GM19099 (cell line): ENCODE measurements around the gene KMT2C.

ENCODE experiments used
- POLR2A ChIP-seq: IDR thresholded peaks from 3 replicates; pipeline ENCODE4 v1.6.1; 2011; ENCODE audit warnings: low read depth; ENCODE audit not compliant: insufficient read length; ENCODE audit errors: extremely low read depth

Gene KMT2C

GRCh38 chr7:152158801-152159587 lies 276.8 kb downstream of the KMT2C start:
- no peak for TF ChIP-seq POLR2A

GRCh38 chr7:152152267-152152666 lies 283.5 kb downstream of the KMT2C start:
- no peak for TF ChIP-seq POLR2A

- TF ChIP-seq POLR2A, result no peak
These were observed 286.4 kb downstream of the KMT2C start for GRCh38 chr7:152149363-152149762.

- no peak for TF ChIP-seq POLR2A
These were observed 287.1 kb downstream of the KMT2C start for GRCh38 chr7:152148706-152149105.

GRCh38 chr7:152145853-152146466 lies 289.8 kb downstream of the KMT2C start:
- no peak for TF ChIP-seq POLR2A

GRCh38 chr7:152144557-152145245 lies 291.1 kb downstream of the KMT2C start:
- TF ChIP-seq POLR2A, result no peak

GRCh38 chr7:152142976-152143595 lies 292.7 kb downstream of the KMT2C start:
- no peak for TF ChIP-seq POLR2A

- TF ChIP-seq POLR2A, result no peak
These were observed 295.2 kb downstream of the KMT2C start for GRCh38 chr7:152140560-152140959.

- no peak for TF ChIP-seq POLR2A
These were observed 295.7 kb downstream of the KMT2C start for GRCh38 chr7:152140067-152140466.

- TF ChIP-seq POLR2A, result no peak
These were observed 298.3 kb downstream of the KMT2C start for GRCh38 chr7:152137476-152138025.

- no peak for TF ChIP-seq POLR2A
These were observed 299.1 kb downstream of the KMT2C start for GRCh38 chr7:152136686-152137085.

GRCh38 chr7:152133804-152134203 lies 302.0 kb downstream of the KMT2C start:
- no peak for TF ChIP-seq POLR2A

GRCh38 chr7:152132812-152133211 lies 303.0 kb downstream of the KMT2C start:
- no peak for TF ChIP-seq POLR2A

GRCh38 chr7:152131981-152132494 lies 303.8 kb downstream of the KMT2C start:
- TF ChIP-seq POLR2A, result no peak
